ENCODE data around the gene DHDH.

Gene DHDH

DNA sequence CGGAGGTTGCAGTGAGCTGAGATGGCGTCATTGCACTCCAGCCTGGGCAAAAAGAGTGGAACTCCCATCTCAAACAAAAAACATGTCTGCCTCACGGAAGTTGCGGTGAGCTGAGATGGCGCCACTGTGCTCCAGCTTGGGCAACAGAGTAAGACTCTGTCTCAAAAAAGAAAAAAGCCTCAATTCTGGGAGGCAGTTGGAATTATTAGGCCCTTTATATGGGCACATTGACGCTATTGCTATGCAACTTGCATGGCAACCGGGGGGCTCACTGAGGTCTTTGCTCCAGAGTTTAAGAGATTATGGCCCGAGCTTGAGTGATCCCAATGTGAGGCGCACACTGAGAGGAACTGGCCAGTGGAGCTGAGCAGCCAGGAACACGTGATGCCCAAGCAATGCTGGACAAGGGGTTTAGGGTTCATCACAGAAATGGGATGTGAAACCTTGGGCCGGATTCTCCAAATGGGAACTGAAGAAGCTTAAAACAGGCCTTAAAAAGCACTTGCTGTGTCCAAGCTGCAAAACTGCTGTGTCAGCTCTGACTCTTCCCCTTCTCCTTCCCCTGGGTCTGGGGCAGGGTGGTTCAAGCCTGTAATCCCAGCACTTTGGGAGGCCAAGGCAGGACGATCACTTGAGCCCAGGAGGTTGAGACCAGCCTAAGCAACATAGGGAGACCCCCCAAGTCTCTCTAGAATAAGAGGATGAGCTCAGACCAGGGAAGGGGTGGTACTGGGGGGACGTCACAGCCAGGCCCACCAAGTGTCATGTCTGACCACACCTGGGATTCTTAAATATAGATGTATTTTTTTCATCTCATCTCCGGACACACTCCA lies 34.1 kb downstream of the DHDH start:
- DNase-seq = no peak

DNA sequence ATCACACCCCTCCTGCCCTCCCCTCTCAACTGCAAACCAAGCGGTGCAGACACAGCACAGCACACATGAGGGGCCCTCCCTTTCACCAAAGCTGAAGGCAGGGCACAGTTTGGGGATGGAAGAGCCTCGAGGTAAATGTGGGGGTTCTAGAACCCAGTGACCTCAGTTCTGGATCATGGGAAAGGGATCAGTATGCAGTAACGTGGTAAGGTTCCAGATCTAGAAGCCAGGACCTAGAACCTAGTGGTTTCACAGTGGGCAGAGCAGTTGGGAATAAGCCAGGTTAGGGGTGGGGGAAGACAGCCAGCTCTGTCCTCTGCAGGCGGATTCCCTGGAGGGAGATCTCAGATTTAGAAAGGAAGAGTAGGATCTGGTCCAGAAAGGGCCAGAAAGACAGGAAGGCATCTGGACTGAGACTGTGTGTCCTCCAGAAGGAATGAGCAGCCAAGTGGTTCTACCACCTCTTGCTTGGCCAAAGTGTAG lies 34.7 kb downstream of the DHDH start:
- no peak for DNase-seq

DNA sequence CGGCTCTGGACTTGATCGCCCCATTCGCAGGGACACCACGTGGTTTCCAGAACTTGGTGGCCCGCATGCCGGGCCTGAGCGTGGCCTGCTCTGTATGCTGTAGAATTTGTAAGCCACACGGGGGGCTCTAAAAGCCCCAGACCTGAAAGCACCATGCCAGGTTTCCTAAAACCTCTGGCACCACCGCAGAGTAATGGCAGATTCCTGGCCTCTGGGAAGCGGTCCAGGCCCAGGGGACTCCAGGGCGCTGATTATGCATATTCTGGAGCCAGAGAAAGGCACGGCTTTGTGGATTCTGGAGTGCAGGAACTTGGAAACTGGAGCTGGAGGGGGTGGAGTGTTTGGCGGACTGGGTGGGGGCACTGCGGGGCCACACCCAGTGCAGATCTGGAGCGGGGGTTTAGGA lies 35.3 kb downstream of the DHDH start:
- no peak for DNase-seq

DNA sequence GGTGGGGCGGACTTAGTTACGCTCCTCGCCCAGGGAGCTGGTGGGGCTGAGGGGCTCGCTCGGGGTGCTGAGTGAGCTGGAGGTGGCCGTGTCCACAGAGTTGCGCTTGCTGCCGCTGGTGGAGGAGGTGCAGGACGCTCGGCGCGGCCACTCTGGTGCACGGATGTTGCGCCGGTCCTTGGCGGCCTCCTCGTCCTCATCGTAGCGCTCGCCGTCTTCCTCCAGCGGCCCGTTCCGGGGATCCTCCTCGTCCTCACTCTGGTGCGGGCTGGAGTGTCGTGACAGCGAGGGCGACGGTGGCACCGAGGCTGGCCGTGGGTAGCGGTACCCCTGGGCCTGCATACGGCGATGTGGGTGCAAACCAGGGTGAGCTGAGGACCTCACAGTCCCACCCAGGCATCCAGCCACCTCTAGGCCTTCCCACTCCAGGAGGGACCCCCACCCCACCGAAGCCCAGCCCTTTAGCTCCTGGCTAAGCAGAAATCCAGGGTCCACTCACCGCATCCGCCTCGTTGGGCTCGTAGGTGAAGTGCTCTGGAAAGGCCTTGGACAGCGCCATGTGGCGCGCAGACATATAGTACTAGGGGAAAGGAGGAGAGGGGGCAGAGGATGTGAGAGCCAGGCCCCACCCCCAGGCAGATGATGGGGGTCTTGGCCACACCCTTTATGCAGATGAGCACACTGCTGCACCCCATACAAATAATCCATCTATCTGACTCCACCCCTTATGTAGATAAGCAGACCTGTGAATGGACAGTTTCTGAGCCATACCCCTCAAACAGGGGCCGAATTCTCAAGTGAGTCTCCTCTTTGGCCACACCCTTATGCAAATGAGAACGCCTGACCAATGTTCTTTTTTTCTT lies 36.0 kb downstream of the DHDH start:
- no peak for DNase-seq

DNA sequence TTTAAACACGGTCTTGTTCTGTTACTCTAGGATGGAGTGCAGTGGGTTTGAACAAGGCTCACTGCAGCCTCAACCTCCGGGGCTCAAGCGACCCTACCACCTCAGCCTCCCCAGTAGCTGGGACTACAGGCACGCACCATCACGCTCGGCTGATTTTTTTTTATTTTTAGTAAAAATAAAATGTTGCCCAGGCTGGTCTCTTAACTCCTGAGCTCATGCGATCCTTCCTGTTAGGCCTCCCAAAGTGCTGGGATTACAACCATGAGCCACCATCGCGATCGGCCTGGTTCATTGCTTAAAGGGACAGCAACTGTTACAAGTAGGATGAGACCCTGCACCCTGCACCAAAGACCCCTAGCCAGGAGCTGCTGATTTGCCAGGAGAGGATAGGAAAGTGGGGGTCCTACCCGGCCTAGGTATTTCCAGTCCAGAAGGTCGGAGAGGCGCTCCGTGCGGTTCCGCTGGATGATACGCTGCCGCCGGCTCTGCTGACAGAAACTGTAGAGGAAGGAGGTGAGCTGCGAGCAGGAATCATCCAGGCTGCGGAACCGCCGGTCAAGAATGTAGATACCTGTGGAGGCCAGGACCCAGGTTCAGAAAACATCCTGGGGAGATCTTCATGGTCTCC lies 36.8 kb downstream of the DHDH start:
- DNase-seq = no peak

DNA sequence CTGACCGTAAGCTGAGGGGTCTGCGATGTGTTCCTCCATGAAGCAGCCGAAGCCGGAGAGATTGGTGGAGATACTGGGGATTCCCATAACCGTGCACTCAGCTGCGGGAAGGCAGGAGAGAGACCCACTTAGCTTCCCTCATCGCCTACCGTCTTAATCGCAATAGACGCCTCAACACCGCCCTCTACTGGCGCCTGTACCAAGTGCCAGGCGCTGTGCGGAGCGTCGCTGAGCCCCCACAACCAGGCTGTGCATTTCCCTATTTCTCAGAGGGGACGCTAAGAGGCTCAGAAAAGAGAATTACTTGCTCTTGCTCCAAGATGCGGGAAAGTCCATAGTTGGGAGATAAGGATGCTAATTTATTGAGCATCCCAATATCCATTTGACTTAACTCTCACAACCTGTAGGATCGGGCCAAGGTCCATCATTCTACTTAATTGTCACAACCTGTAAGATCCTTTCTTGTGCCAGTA lies 37.5 kb downstream of the DHDH start:
- DNase-seq = peak; percentile 39 to 61

DNA sequence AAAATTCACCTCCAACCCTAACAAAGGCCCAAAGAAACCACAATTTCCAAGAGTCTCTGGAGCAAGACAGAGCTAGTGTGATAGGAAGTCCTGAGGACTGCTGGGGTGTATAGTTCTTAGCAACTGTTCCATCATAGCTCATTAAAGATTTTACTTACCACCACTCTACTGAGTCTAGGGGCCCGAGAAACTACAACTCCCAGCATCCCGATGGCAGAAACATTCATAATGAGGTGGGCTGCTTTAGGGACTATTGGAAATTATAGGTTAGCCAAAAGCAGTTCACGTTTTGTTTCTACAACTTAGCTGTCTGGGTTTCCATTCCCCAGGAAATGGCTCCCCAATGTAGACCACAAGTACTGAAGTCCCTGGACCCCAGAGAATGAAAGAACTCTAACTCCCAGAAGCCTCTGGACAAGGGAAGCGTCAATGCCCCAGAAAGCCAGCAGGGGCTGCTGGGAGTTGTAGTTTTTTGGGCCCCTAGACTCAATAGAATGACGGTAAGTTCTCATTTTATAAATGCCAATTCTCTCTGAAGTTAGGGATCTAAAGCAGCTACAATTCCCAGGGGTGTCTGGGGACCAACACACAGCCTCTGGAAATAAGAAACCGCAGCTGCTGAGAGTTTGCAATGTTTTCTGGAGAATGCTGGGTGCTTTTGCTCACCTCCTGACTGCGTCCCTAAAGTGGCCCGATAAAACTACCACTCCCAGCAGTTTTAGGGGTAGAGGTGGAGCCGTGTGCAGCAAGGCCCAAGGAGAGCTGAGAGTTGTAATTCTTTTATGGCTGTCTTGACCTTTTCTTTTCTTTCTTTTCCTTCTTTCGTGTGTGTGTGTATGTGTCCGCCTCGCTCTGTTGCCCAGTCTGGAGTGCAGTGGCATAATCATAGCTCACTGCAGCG lies 42.7 kb downstream of the DHDH start:
- no peak for DNase-seq

DNA sequence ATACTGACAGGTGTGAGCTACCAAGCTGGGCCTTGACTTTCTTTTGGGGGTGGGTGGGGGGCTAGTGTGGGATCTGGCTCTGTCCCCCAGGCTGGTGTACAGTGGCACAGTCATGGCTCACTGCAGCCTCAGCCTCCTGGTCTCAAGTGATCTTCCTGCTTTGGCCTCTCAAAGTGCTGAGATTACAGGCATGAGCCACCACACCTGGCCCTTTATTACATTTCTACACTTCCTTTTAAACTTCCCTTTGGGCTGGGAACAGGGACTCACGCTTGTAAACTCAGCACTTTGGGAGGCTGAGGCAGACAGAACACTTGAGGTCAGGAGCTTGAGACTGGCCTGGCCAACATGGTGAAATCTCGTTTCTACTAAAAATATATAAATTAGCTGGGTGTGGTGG lies 43.6 kb downstream of the DHDH start:
- DNase-seq = no peak

DNA sequence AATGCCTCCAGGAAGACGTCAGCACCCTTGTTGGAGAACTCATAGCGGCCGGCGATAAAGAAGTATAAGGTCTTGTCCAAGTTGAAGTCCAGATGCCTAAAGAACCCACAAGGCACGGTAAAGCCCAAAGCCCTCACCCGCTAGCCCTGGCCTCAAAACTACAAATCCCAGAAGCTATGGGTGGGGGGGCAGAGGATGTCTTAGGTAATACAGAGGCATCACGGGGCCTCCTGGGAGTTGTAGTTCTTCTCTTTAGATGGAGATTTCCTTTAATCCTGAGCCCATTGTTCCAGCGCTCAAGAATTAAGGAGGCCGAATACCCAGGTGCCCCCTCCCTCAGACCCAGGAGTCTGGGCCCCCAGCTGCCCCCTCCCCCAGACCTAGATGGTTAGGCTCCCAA lies 48.8 kb downstream of the DHDH start:
- no peak for DNase-seq

DNA sequence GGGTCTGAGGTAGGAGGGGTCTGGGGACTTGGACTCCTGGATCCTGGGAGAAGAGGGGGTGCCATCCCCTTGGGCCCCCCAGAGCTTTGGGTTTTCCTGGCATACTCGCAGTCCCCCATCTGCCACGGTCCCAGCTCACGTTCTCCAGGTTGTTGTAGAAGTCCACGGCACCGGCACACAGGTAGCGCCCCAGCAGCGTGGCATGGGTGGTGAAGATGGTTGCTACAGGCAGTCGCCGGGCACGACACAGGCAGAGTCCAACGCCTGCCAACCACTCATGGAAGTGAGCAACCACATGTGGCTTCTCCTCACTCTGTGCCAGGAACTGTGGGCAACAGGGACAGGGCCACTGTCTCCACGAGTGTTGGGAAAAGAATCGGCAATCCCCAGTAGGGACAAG lies 52.2 kb downstream of the DHDH start:
- DNase-seq = no peak

DNA sequence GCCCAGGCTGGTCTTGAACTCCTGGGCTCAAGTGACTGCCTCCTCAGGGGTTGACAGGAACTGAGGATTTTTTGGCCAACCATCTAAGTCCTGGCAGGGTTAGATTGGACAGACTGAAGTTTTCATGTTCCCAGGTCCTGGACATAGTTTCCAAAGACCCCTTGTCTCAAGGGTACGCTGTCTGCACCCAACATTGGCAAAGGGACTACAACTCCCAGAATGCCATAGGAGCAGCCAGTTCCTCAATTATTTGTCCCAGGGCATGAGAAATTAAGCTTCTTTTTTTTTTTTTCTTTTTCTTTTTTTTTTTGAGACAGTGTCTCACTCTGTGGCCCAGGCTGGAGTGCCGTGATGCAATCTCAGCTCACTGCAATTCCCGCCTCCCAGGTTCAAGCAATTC lies 52.7 kb downstream of the DHDH start:
- DNase-seq = no peak

DNA sequence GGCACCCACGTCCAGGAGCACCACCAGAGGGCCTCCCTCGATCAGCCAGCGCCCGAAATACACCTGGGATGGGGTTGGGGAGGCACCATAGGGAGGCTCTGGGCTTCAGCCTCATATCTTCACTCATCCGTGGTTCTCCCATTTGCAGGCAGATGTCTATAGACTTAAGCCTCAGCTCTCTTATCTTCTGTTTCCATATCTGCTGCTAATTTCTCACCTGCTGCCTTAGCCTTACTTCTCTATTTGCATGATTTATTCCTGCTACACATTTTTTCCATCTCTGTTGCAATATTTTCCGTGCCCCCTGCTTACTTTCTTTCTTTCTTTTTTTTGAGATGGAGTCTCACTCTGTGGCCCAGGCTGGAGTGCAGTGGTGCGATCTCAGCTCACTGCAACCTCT lies 53.8 kb downstream of the DHDH start:
- DNase-seq = no peak

DNA sequence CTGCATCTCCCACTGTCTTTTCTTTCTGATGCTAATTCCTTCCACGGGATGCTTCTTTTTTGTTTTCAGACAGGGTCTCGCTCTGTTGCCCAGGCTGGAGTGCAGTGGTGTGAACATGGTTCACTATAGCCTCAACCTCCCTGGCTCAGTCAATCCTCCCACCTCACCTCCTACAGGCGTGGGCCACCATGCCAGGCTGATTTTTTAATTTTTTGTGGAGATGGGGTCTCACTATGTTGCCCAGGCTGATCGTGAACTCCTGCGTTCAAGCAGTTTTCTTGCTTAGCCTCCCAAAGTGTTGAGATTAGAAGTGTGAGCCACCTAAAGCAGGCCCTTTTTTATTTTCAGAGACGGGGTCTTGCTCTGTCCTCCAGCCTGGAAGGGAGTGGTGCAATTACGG lies 54.8 kb downstream of the DHDH start:
- DNase-seq = no peak

DNA sequence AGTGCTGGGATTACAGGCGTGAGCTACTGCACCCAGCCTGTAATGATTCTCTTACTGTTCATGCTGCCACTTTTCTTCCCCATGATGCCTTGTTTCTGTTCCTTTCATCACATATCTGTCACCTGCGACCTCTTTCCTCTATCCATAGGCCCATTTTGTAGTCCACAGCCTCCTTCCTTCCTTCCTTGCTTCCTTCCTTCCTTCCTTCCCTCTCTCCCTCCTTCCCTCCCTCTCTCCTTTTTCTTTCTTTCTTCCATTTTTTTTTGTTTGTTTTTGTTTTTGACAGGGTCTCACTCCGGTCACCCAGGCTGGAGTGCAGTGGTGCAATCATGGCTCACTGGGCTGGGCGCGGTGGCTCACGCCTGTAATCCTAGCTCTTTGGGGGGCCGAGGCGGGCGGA lies 55.4 kb downstream of the DHDH start:
- DNase-seq = no peak

DNA sequence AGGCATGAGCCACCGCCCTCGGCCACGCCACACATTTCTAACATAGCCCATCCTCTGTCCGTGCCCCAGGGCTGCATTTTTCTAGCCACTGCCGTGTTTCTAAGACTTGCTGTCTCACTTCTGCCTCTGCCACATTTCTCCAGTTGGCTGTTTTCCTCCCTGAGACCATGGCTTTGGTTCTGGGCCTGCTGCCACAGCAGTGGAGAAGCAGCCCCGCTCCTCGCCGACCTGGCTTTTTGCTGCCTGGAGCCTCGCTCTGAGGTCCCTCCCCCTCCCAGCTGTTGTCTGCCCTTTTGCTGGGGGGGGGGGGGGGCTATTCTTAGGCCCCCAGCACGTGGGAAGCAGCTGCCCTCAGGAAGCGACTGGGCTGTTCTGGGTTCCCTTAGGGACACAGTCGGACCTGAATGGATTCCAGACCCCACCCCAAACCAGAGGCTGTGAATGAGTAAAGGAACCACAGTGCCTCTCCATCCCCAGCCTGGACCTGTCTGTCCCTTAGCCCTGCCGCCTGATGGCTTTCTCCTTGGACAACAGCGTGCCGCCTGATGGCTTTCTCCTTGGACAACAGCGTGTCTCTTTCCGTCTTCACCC lies 56.3 kb downstream of the DHDH start:
- DNase-seq = no peak

DNA sequence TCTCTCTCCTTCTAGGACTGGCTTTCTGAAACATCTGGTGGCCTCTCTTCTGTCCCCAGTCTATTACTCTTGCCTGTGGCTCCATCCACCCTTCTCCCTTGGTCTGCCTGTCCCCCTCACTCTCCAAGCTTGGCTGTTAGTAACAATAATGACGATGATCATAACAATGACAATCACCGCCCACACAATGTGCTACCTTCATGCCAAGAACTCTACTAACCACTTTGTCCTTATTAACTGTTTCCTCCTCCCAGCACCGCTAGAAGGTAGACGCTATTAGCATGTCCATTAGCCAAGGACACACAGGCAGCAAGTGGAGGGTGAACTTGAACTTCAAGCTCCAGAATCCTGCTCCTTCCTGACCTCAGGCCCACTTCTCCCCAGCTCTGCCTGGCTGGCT lies 56.9 kb downstream of the DHDH start:
- DNase-seq = no peak

DNA sequence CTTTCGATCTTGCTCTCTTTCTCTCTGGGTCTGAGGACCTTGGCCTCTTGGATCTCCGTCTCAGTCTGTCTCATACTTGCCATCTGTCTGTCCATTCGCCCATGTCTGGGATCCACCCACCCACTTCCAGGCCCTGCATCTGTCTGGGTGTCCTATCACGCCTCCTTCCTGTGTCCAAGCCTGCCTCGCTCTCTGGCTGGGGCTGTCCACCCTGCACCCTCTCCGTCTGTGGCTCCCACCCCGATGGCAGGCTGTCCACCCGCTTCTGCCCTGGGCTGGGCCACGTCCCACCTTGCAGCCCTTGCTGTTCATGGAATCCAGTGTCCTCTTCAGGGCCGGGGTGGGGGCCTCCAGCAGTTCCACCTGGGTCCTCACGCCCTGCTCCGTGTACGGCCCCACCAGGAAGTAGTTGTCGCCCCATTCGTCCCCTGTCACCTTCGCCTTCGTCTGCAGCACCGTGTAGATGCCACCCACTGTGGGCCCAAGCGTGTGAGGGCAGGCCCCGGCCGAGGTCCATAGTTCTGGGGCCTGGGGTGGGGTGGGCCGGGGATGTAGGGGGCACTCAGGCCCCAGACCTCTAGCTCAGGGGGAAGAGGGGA lies 57.6 kb downstream of the DHDH start:
- DNase-seq = no peak

DNA sequence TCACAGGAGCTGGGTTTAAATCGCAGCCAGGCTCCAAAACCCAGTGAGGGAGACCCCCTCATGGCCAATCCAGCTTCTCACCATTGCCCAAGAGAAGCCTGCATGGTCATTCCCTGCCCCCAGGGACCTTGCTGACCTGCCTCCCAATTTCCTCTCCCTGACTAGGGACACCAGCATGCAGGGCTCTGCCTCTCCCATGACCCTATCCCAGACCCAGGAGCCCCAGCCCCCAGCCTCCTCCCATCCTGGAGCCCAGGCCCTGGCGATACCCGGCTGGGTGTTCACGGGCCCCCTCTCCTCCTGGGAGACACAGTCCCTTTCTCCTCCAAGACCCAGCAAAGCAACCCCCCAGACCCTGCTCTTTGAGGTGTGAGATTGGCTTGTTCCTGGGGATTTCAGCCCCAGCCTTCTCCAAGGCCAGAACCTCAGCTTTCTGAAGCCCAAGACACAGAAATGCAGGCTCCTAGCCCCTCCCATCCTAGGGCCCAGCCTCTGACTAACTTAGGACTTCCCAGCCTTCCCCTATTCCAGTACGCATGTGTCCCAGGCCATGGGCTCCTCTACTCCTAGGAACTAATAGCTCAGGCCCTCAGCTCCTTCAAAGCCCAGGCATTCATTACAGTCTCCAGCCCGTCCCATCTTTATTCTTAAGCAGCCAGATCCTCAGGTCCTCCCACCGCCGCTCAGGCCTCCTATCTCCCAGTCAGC lies 58.5 kb downstream of the DHDH start:
- DNase-seq = peak; percentile 21 to 33

DNA sequence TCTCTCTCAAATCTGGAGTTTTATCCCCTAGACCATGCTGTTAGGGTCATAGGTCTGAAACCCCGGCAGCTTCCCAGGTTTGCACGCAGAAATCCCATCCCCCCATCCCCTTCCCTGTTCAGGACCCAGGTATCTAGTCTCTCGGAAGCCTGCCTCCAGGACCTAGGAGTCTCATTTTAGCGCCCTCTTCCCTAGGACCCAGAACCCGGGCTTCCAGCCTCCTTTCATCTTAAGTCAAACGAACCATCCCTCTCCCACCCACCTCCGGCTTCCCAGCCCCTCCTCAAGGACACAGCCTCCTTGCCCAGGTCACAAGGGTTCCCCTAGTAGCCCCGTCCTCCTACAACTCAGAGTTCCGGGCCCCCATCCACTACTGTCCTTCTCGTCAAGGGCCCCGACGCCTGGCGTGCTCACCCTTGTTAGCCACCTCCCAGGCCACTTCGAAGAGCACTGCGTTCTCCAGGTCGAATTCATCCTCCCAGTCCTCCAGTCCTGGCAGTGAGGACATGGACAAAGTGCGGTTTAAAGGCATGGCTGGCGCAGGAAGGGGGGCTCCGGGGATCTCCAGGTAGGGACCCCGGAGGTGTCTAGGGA lies 59.2 kb downstream of the DHDH start:
- DNase-seq = no peak
